ENCODE data around the gene CKAP4. TPM values are rescaled to one million over a fixed set of nuclear protein-coding genes. Genes with fewer than 3 reads are reported as not detected.

The CKAP4 gene
- total and polyA plus RNA-seq, 2 of the 13 experiments (the other 11 are each of a cell fraction or from before 2014, with no cell fraction given), result 39.2 to 70.2 TPM

GRCh38 chr12:106224355-106224706, 23.5 kb downstream of the CKAP4 start:
- in situ Hi-C loops (cut with HindIII; ENCODE audit: extremely low pct_ligation_motif_present, low pct_unique_long_range_greater_than_20kb) (loop anchor here (10.0 kb wide), 1 partner anchor 800 kb away; no protein-coding TSS in a partner anchor), intact Hi-C loops (cut with micrococcal nuclease; ENCODE audit: unreplicated experiment) (loop anchor here (1.0 kb wide), 1 partner anchor 804 kb away; no protein-coding TSS in a partner anchor)
- Histone ChIP-seq H3K4me1 (ENCODE audit: insufficient read depth, low read length) (peaks cover 11% of the 10 kb centered on the region), H3K36me3 (replicated peaks in 1 of 2; ENCODE audit: control insufficient read depth in 1 of 2, insufficient read depth in 2 of 2, low read length in 2 of 2) (no peaks in the 10 kb centered on the region), H3K79me2 (ENCODE audit: insufficient read depth, low read length) (no peaks in the 10 kb centered on the region), H4K20me1 (ENCODE audit: insufficient read depth, low read length) (no peaks in the 10 kb centered on the region), H3K9ac (ENCODE audit: insufficient read depth, low read depth, low read length) (no peak overlapping the region), H2AFZ (ENCODE audit: low read length) (no peak overlapping the region), H3K4me2 (ENCODE audit: low read depth, low read length) (no peak overlapping the region), H3K27ac (ENCODE audit: extremely low read length, insufficient read depth, low read length) (no peak overlapping the region), H3K27me3 (ENCODE audit: control insufficient read depth in 1 of 2, insufficient read depth in 2 of 2, low read length in 2 of 2) (peaks cover 0 to 9% of the 10 kb centered on the region in 2 experiments; a peak in 1 of 5 replicates), H3K9me3 (ENCODE audit: low read length) (no peaks in the 10 kb centered on the region), H3K4me3 (replicated peaks in 1 of 3; ENCODE audit: insufficient read depth in 1 of 3, low read depth in 2 of 3, low read length in 3 of 3) (no peak overlapping the region)
- CTCF ChIA-PET (ENCODE audit: low intra/inter-chr PET ratio, low total read pairs), result interaction anchor here (1.3 to 2.9 kb wide), 4 partner anchors 58 to 804 kb away, joined by 6 to 17 read pairs (median 8); no protein-coding TSS in a partner anchor
- no peak for DNase-seq (ENCODE audit: low spot score)
- POLR2A ChIA-PET, result no interaction called here
- no peak for TF ChIP-seq ZC3H13 (CRISPR knock-in tag; IDR thresholded peaks at IDR 0.05)
- no peak for TF ChIP-seq NFIB (CRISPR knock-in tag; IDR thresholded peaks at IDR 0.05; ENCODE audit: borderline replicate concordance)
- no peak for TF ChIP-seq CSRNP2 (CRISPR knock-in tag; conservative IDR thresholded peaks at IDR 0.05; ENCODE audit: low read depth)
- no peak for TF ChIP-seq PITX1 (CRISPR knock-in tag; IDR thresholded peaks at IDR 0.05)
- TF ChIP-seq ZNF879 (CRISPR knock-in tag; IDR thresholded peaks at IDR 0.05), result no peak
- TF ChIP-seq ZNF512B (CRISPR knock-in tag; IDR thresholded peaks at IDR 0.05; ENCODE audit: borderline replicate concordance), result no peak
- no peak for TF ChIP-seq ZNF639 (CRISPR knock-in tag; conservative IDR thresholded peaks at IDR 0.05)
- TF ChIP-seq ZNF335 (CRISPR knock-in tag; IDR thresholded peaks at IDR 0.05), result no peak
- TF ChIP-seq SP140L (CRISPR knock-in tag; IDR thresholded peaks at IDR 0.05; ENCODE audit: borderline replicate concordance), result no peak
- no peak for TF ChIP-seq PATZ1 (CRISPR knock-in tag; IDR thresholded peaks at IDR 0.05)
- 4% methylated on average over 4 of the region's 4 CpGs for WGBS (ENCODE audit: low lambda C conversion rate)
- ATAC-seq, result no peak
- no peak for FAIRE-seq
- no TSS peak for BruUV-seq (replicated peaks)

Measured in HepG2 (cell line).